HG02798 (cell line): Measurements from ENCODE around the gene ITPK1.
A peak's percentile ranks its signal among the peaks of the same experiment; 100 is the strongest.

Source experiments
- ATAC-seq: cut with Tn5 transposase; IDR thresholded peaks from one replicate; pipeline ENCODE4 v1.9.1; 2021; ENCODE audit warnings: mild to moderate bottlenecking; ENCODE audit not compliant: unreplicated experiment, poor library complexity

The ITPK1 gene

GRCh38 chr14:92907316-92907911, 208.3 kb downstream of the ITPK1 start:
- no peak for ATAC-seq

GRCh38 chr14:92906823-92907222, 208.9 kb downstream of the ITPK1 start:
- ATAC-seq: no peak

- no peak for ATAC-seq
Measured at GRCh38 chr14:92906420-92906819, 209.3 kb downstream of the ITPK1 start.

- no peak for ATAC-seq
Measured at GRCh38 chr14:92905667-92906066, 210.1 kb downstream of the ITPK1 start.

- ATAC-seq: no peak
Measured at GRCh38 chr14:92903359-92903758, 212.4 kb downstream of the ITPK1 start.

- no peak for ATAC-seq
Measured at GRCh38 chr14:92902726-92903125, 213.0 kb downstream of the ITPK1 start.

GRCh38 chr14:92902191-92902590, 213.5 kb downstream of the ITPK1 start:
- no peak for ATAC-seq

GRCh38 chr14:92900660-92901059, 215.1 kb downstream of the ITPK1 start:
- no peak for ATAC-seq

GRCh38 chr14:92898566-92899131, 217.1 kb downstream of the ITPK1 start:
- no peak for ATAC-seq

GRCh38 chr14:92897922-92898565, 217.7 kb downstream of the ITPK1 start:
- ATAC-seq: peak; percentile 40

GRCh38 chr14:92895352-92895878, 220.3 kb downstream of the ITPK1 start:
- no peak for ATAC-seq

GRCh38 chr14:92892589-92892988, 223.1 kb downstream of the ITPK1 start:
- no peak for ATAC-seq

- ATAC-seq: no peak
Measured at GRCh38 chr14:92890830-92891588, 224.7 kb downstream of the ITPK1 start.

- ATAC-seq: no peak
Measured at GRCh38 chr14:92888896-92889295, 226.8 kb downstream of the ITPK1 start.

- no peak for ATAC-seq
Measured at GRCh38 chr14:92887157-92887556, 228.6 kb downstream of the ITPK1 start.
